A673 (cell line): ENCODE data around the gene MLPH. TPM values are rescaled to one million over a fixed set of nuclear protein-coding genes. Genes with fewer than 3 reads are reported as not detected.

Source experiments
- BruUV-seq: library from RNA; stranded (reverse); fragments of 400-500 nt; replicated peaks from 2 replicates; lab custom pipeline; 2021; lab: Mats Ljungman, UMichigan
- CTCF ChIA-PET: fragments of 300-600 bp; sonication (Branson Sonifier 250); formaldehyde crosslinking; loops from one replicate; lab custom pipeline; 2022; ENCODE audit warnings: antibody characterized with exemption; lab: Charles Lee
- POLR2A ChIA-PET: fragments of 300-600 bp; sonication (Branson Sonifier 250); formaldehyde crosslinking; loops from one replicate; lab custom pipeline; 2022; ENCODE audit warnings: antibody characterized with exemption; ENCODE audit not compliant: low non-redundant PET; lab: Charles Lee
- DNase-seq: peaks from one replicate; pipeline ENCODE4 v3.0.0-alpha.2; 2015; ENCODE audit warnings: low spot score
- H3K27ac ChIP-seq: fragments of 200-600 bp; sonication (generic); 2 replicates; pipeline ENCODE4 v1.5.1; 2016; ENCODE audit warnings: mixed run types, low read depth, mild to moderate bottlenecking, mixed read lengths, antibody characterized with exemption, low read length; ENCODE audit not compliant: poor library complexity, severe bottlenecking
- H3K27me3 ChIP-seq: fragments of 200-600 bp; sonication (generic); replicated peaks from 2 replicates; pipeline ENCODE4 v1.6.1; 2017; ENCODE audit warnings: mixed run types, low read depth, mild to moderate bottlenecking, mixed read lengths, antibody characterized with exemption, low read length; ENCODE audit not compliant: insufficient read depth, poor library complexity
- H3K36me3 ChIP-seq: fragments of 200-600 bp; sonication (generic); 2 replicates; pipeline ENCODE4 v1.6.1; 2016; ENCODE audit warnings: mixed run types, mild to moderate bottlenecking, mixed read lengths, antibody characterized with exemption, low read length; ENCODE audit not compliant: insufficient read depth, poor library complexity, severe bottlenecking
- H3K4me1 ChIP-seq: fragments of 200-600 bp; sonication (generic); 2 replicates; pipeline ENCODE4 v1.6.1; 2017; ENCODE audit warnings: mixed run types, mild to moderate bottlenecking, mixed read lengths, antibody characterized with exemption, low read length; ENCODE audit not compliant: insufficient read depth, poor library complexity, severe bottlenecking
- H3K4me3 ChIP-seq: fragments of 200-600 bp; sonication (generic); 2 replicates; pipeline ENCODE4 v1.5.1; 2016; ENCODE audit warnings: low read depth, mixed run types, mild to moderate bottlenecking, mixed read lengths, low read length; ENCODE audit not compliant: poor library complexity, severe bottlenecking
- H3K9me3 ChIP-seq: fragments of 200-600 bp; sonication (generic); 2 replicates; pipeline ENCODE4 v1.6.1; 2016; ENCODE audit warnings: mixed run types, low read depth, mild to moderate bottlenecking, mixed read lengths, antibody characterized with exemption, low read length; ENCODE audit not compliant: poor library complexity, severe bottlenecking
- EZH2 ChIP-seq: fragments of 200-600 bp; sonication (generic); IDR thresholded peaks from 2 replicates; pipeline ENCODE4 v1.6.1; 2017; ENCODE audit warnings: borderline replicate concordance, low read depth, mild to moderate bottlenecking, mixed read lengths, antibody characterized with exemption, low read length; ENCODE audit not compliant: poor library complexity, severe bottlenecking
- intact Hi-C: fragments of 100-400 bp; cut with micrococcal nuclease; formaldehyde crosslinking; loops from one replicate; pipeline ENCODE4 v1.10.0; 2022; ENCODE audit not compliant: unreplicated experiment
- total RNA-seq: library from RNA; stranded (reverse); gene quantifications from 2 replicates; pipeline ENCODE4 v1.2.3, GENCODE V29; 2021
- TF ChIP-seq, protein P1 (sequence below): fragments of 300-800, 200-600 bp; sonication (generic); conservative IDR thresholded peaks from 2 replicates; pipeline ENCODE4 v1.5.1; 2017; ENCODE audit warnings: low read depth, mild to moderate bottlenecking, antibody characterized with exemption, low read length, moderate library complexity, mixed read lengths

Gene MLPH
- total RNA-seq, 1 experiment from 2014 or later, result not detected

DNA sequence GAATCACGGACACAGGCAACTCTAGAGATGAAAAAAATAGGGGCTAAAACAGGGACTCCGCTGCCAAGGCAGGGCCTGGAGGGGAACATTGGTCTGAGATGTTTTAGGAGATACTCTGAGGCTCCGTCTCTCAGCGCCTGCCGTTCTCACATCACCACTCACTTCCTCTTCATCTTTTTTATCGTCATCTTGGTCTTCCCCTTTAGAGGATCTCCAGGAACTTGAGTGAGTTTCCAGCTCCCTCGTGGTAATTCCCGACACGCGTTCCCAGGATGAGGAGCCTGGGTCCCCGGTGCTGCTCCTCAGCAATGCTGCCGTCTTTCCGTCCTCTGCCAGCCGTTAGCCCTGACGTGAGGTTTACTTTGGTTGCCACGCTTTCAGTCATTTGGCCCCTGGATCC lies 16.1 kb downstream of the MLPH start:
- H3K4me3 ChIP-seq, result no peak overlapping the region
- intact Hi-C loops, result no loop called here
- no peak for TF ChIP-seq EZH2
- TF ChIP-seq, protein P1, sequence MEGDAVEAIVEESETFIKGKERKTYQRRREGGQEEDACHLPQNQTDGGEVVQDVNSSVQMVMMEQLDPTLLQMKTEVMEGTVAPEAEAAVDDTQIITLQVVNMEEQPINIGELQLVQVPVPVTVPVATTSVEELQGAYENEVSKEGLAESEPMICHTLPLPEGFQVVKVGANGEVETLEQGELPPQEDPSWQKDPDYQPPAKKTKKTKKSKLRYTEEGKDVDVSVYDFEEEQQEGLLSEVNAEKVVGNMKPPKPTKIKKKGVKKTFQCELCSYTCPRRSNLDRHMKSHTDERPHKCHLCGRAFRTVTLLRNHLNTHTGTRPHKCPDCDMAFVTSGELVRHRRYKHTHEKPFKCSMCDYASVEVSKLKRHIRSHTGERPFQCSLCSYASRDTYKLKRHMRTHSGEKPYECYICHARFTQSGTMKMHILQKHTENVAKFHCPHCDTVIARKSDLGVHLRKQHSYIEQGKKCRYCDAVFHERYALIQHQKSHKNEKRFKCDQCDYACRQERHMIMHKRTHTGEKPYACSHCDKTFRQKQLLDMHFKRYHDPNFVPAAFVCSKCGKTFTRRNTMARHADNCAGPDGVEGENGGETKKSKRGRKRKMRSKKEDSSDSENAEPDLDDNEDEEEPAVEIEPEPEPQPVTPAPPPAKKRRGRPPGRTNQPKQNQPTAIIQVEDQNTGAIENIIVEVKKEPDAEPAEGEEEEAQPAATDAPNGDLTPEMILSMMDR, result no peak
- POLR2A ChIA-PET, result no interaction called here
- CTCF ChIA-PET, result no interaction called here
- H3K27me3 ChIP-seq, result no peaks in the 10 kb centered on the region
- no peaks in the 10 kb centered on the region for H3K36me3 ChIP-seq
- DNase-seq, result no peak
- no peak overlapping the region for H3K27ac ChIP-seq
- H3K4me1 ChIP-seq, result peaks cover 8% of the 10 kb centered on the region
- BruUV-seq, result no TSS peak
- H3K9me3 ChIP-seq, result no peaks in the 10 kb centered on the region

DNA sequence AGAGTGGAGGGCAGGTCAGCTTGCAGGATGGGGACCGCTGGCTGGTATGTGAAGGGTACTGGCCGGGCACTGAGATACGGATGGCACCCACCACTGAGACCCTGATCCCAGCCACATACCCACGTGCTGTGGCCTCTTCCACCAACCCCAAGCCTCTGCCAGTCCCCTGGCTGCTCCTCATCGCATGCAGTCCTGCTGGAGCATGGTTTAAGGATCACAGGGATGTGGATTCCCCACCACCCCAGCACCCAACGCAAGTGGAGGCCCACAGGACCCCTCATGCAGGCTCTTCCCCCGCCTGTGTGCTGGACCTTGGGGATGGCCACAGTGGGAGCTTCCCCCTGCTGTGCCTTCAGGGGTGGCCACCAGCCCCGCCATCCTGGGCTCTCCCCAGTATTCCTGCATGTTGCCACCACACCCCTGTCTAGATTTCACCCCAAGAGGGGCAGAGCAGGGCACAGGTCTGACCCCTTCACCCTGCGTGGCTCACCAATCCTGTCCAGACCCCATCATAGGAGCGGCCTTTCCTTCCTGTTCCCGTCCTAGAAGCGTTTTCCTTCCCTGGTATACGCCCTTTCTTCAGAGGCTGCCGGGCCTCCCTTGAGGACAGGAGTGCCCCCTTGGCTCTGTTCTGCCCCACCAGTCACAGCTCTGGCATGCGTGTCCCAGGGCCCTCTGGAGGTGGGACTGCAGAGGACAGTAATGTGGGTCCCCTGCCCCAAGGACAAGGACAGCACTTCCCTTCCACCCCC lies 18.3 kb downstream of the MLPH start:
- TF ChIP-seq EZH2, result no peak
- TF ChIP-seq, protein P1, result no peak
- no peak overlapping the region for H3K27ac ChIP-seq
- no TSS peak for BruUV-seq
- H3K9me3 ChIP-seq, result no peaks in the 10 kb centered on the region
- DNase-seq, result no peak
- no peak overlapping the region for H3K4me3 ChIP-seq
- peaks cover 7% of the 10 kb centered on the region for H3K27me3 ChIP-seq
- intact Hi-C loops, result no loop called here
- peaks cover 8% of the 10 kb centered on the region for H3K4me1 ChIP-seq
- ChIA-PET POLR2A (no interaction called here), CTCF (no interaction called here)
- no peaks in the 10 kb centered on the region for H3K36me3 ChIP-seq

DNA sequence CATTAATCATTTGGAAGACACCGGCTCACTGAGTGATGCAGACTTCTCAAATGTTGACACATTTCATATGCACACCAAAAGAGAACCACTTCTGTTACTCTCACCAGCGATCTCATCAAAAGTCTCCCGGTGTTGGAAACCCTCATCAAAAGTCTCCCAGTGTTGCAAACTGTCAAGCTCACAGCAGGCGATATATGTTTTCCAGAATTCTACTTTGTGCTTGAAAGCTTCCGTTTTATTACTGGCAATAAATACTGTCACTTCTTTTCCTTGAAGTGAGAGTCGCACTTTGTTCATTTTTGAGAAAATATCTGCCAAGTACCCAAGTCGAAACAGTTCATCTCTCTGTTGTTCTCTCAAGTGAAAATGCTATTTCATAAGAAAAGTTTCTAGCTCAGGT lies 20.5 kb downstream of the MLPH start:
- no peaks in the 10 kb centered on the region for H3K9me3 ChIP-seq
- BruUV-seq, result no TSS peak
- H3K36me3 ChIP-seq, result no peaks in the 10 kb centered on the region
- H3K4me1 ChIP-seq, result no peaks in the 10 kb centered on the region
- ChIA-PET CTCF (interaction anchor here (1.2 kb wide), 1 partner anchor 64 kb away, joined by 3 read pairs; no protein-coding TSS in a partner anchor), POLR2A (no interaction called here)
- TF ChIP-seq, protein P1, result no peak
- TF ChIP-seq EZH2, result no peak
- intact Hi-C loops, result no loop called here
- H3K27me3 ChIP-seq, result peaks cover 7% of the 10 kb centered on the region
- DNase-seq, result peak; percentile 59
- no peak overlapping the region for H3K4me3 ChIP-seq
- no peak overlapping the region for H3K27ac ChIP-seq
